GM23338 (cell line): Measurements from ENCODE around the gene DARS2.

Experiments
- CREB1 ChIP-seq: fragments of 250-450 bp; sonication (Bioruptor Pico); IDR thresholded peaks from 2 replicates; pipeline ENCODE4 v1.5.0; 2020; ENCODE audit warnings: low read depth, mild to moderate bottlenecking, moderate library complexity
- EZH2 ChIP-seq: fragments of 200-600 bp; sonication (generic); IDR thresholded peaks from one replicate; pipeline ENCODE4 v1.8.0; 2017; ENCODE audit warnings: antibody characterized with exemption, mild to moderate bottlenecking, low read depth; ENCODE audit not compliant: unreplicated experiment
- POLR2AphosphoS5 ChIP-seq: IDR thresholded peaks from 2 replicates; pipeline ENCODE4 v1.6.1; 2016; ENCODE audit warnings: antibody characterized with exemption, low read depth
- TF ChIP-seq, protein P1 (sequence below), 2 experiments: fragments of 200-600 bp in 1 of 2; sonication (generic) in 1 of 2; conservative IDR thresholded peaks; 2 replicates each; pipeline versions ENCODE4 v1.5.1 to v1.6.1; 2016 to 2017; ENCODE audit warnings: antibody characterized with exemption in 2 of 2, low read depth in 2 of 2, mild to moderate bottlenecking in 2 of 2, moderate library complexity in 1 of 2
- TF ChIP-seq, protein P2 (sequence below): IDR thresholded peaks from one replicate; pipeline ENCODE4 v1.6.1; 2018; ENCODE audit warnings: antibody characterized with exemption; ENCODE audit not compliant: unreplicated experiment

DNA sequence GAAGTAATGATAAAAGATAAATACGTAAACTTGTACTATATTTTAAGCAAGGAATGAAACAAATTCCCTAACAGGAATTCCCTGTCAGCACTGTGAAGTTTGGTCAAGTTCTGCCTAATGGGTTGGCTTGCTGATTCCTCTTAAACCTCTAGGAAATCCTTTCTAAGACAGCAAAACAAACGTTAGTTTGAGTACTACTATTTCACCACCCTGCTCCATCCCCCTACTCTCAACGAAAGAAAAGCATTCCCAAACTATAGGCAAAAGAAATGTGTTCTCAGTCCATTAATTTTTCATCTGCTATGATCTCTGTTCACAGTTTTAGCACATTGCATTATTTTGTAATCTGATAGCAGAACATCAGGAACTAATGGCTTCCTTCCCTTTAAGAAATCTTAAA lies 76.5 kb downstream of the DARS2 start:
- TF ChIP-seq, protein P1, sequence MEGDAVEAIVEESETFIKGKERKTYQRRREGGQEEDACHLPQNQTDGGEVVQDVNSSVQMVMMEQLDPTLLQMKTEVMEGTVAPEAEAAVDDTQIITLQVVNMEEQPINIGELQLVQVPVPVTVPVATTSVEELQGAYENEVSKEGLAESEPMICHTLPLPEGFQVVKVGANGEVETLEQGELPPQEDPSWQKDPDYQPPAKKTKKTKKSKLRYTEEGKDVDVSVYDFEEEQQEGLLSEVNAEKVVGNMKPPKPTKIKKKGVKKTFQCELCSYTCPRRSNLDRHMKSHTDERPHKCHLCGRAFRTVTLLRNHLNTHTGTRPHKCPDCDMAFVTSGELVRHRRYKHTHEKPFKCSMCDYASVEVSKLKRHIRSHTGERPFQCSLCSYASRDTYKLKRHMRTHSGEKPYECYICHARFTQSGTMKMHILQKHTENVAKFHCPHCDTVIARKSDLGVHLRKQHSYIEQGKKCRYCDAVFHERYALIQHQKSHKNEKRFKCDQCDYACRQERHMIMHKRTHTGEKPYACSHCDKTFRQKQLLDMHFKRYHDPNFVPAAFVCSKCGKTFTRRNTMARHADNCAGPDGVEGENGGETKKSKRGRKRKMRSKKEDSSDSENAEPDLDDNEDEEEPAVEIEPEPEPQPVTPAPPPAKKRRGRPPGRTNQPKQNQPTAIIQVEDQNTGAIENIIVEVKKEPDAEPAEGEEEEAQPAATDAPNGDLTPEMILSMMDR (conservative IDR thresholded peaks at IDR 0.05; ENCODE audit: low read depth in 2 of 2): no peak
- TF ChIP-seq, protein P2, sequence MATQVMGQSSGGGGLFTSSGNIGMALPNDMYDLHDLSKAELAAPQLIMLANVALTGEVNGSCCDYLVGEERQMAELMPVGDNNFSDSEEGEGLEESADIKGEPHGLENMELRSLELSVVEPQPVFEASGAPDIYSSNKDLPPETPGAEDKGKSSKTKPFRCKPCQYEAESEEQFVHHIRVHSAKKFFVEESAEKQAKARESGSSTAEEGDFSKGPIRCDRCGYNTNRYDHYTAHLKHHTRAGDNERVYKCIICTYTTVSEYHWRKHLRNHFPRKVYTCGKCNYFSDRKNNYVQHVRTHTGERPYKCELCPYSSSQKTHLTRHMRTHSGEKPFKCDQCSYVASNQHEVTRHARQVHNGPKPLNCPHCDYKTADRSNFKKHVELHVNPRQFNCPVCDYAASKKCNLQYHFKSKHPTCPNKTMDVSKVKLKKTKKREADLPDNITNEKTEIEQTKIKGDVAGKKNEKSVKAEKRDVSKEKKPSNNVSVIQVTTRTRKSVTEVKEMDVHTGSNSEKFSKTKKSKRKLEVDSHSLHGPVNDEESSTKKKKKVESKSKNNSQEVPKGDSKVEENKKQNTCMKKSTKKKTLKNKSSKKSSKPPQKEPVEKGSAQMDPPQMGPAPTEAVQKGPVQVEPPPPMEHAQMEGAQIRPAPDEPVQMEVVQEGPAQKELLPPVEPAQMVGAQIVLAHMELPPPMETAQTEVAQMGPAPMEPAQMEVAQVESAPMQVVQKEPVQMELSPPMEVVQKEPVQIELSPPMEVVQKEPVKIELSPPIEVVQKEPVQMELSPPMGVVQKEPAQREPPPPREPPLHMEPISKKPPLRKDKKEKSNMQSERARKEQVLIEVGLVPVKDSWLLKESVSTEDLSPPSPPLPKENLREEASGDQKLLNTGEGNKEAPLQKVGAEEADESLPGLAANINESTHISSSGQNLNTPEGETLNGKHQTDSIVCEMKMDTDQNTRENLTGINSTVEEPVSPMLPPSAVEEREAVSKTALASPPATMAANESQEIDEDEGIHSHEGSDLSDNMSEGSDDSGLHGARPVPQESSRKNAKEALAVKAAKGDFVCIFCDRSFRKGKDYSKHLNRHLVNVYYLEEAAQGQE: no peak
- no peak for TF ChIP-seq EZH2
- no peak for TF ChIP-seq POLR2AphosphoS5
- no peak for TF ChIP-seq CREB1 (CRISPR knock-in tag)
